NK-92 (cell line): ENCODE measurements around the gene RASL12.
"Not testable (repeated sequence)": the region's sequence is repeated elsewhere in the genome, so short reads cannot be mapped to it uniquely, and the experiment has no call there.

Experiments used
- DNase-seq: peaks from one replicate; lab custom pipeline; 2025; ENCODE audit not compliant: unreplicated experiment; lab: John Stamatoyannopoulos, UW

The RASL12 gene, protein sequence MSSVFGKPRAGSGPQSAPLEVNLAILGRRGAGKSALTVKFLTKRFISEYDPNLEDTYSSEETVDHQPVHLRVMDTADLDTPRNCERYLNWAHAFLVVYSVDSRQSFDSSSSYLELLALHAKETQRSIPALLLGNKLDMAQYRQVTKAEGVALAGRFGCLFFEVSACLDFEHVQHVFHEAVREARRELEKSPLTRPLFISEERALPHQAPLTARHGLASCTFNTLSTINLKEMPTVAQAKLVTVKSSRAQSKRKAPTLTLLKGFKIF

DNA sequence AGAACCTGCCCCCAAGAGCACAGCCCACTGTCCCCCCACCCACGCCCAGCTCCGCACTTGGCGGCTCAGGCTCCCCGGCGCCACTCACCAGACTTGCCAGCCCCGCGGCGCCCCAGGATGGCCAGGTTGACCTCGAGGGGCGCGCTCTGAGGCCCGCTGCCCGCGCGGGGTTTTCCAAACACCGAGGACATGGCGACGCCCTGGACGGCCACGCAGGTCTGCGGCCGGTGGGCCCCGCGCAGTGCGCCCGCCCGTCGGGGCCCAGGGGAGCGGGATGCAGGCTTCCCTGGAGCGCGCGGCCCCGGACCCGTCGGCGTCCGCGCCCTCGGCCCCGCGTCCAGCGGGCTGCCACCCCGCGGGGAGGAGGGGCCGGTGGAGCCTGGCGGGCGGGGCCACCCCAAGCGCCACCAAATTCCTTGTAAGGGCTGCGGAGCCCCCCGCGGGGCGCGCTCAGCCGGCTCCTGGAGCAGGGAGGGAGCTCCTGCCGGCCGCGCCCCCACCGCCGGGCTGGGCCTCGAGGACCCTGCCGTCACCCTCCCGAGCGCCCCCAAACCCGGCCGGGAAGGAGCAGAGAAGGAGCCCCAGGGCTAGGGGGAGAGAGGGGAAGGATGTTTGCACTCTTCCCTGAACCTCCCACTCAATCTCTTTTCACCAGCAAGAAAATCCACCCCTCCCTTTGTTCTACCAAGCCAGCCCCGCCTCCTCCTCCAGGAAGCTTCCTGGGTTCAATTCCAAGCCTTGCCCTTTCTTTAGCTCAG is at the start of gene RASL12:
Gene RASL12, minus strand, starts transcription at position 347 of the 758 bp plus-strand sequence. Its CDS starts 156 bp downstream, at position 191.
- DNase-seq, result no peak

GRCh38 chr15:65115542-65115941 is 47.8 kb upstream of the RASL12 start:
- no peak for DNase-seq

DNA sequence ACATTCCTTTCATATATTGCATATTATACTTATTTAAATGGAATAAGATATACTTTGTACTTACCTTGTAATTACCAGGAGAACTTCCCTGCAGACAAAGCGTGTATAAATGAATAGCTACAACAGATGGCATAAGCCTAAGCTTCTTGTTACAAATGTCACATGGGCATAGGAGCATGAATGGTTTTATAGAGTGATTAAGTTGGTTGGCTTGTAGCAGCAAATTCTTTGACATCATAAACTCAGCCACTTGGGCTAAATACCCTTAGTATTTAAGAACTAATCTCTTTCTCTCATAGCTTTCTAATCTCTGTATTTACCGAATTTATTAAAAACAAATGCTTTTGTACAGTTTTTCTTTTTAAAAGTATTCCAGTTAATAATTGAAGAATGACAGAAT is 47.3 kb upstream of the RASL12 start, which contains the start of gene UBAP1L:
Gene UBAP1L, minus strand, starts transcription at position 115 of the 400 bp plus-strand sequence. CDS start 8,985 bp downstream, outside the sequence.
- DNase-seq, result no peak

DNA sequence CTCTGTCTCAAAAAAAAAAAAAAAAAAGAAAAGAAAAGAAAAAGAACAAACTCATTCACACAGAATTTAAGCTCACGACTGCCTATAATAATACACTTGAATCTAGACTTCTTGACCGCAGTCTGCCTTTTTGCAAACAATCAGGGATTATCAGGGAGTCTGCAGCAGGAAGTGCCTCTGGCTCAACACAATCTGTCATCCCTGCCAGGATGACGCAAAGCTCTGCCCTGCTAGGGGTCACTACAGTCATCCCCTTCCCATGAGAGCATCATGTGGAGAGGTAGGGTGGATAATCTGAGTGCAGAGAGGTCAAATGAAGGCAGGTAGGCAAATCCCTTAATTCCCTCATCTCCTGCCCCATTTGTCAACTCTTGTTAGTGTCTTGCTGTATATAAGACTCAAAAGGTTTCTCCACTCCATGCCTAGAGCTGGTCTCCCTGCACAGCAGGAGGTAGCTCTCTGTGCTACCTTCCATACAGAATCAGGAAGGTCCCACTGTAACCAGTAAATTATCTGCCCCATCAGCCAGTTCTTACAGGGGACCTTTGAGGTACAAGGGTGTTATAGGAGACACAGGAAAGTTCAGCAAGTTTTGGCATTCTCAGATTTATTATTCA is 43.0 kb upstream of the RASL12 start:
- no peak for DNase-seq

- DNase-seq, result no peak
Observed at GRCh38 chr15:65106011-65106590, 38.3 kb upstream of the RASL12 start.

DNA sequence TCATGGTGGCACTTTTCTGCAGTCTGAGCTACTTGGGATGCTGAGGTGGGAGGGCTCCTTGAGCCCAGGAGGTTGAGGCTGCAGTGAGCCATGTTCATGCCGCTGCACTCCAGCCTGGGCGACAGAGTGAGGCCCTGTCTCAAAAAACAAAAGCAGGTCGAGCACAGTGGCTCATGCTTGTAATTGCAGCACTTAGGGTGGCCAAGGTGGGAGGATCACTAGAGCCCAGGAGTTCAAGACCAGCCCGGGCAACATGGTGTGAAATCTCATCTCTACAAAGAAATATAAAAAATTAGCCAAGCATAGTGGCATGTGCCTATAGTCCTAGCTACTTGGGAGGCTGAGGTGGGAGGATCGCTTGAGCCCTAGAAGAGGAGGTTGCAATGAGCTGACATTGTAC is 37.2 kb upstream of the RASL12 start:
- no peak for DNase-seq

GRCh38 chr15:65102912-65103311 is 35.1 kb upstream of the RASL12 start:
- DNase-seq, result no peak

GRCh38 chr15:65101891-65102708 is 34.3 kb upstream of the RASL12 start:
- DNase-seq, result no peak

- DNase-seq, result no peak
Observed at GRCh38 chr15:65101411-65101890, 33.7 kb upstream of the RASL12 start.

- DNase-seq, result no peak
Observed at GRCh38 chr15:65100442-65100841, 32.7 kb upstream of the RASL12 start.

GRCh38 chr15:65099801-65100200 is 32.0 kb upstream of the RASL12 start:
- not testable (repeated sequence) for DNase-seq

- no peak for DNase-seq
Observed at GRCh38 chr15:65099336-65099735, 31.5 kb upstream of the RASL12 start.

DNA sequence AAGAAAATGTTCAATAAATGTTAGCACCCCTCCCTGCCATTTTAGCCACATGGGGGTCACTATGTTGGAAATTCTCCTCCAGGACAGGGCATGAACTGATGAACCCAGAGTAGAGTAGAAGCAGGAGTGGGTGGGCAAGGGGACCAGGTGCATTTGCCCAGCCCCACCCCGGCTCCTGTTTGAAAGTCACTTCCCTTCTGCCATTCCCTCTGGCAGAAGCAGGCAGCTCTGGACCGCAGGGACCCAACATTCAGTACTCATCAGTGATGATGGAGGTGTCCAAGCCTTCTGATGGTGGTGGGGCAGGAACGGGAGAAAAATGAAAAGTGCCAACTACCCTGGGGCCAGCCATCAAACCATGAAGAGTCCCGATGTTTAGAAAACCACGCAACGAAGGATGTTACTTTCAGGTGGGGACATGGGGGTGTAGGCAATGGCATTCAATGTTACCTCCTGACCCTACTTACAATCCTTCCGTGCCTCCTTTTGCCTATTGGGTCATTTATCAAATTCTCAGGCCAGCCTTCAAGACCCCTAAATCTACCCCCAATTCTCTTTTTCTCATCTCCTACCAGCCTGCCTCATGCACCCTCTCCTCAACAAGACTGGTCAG is 30.0 kb upstream of the RASL12 start:
- no peak for DNase-seq

DNA sequence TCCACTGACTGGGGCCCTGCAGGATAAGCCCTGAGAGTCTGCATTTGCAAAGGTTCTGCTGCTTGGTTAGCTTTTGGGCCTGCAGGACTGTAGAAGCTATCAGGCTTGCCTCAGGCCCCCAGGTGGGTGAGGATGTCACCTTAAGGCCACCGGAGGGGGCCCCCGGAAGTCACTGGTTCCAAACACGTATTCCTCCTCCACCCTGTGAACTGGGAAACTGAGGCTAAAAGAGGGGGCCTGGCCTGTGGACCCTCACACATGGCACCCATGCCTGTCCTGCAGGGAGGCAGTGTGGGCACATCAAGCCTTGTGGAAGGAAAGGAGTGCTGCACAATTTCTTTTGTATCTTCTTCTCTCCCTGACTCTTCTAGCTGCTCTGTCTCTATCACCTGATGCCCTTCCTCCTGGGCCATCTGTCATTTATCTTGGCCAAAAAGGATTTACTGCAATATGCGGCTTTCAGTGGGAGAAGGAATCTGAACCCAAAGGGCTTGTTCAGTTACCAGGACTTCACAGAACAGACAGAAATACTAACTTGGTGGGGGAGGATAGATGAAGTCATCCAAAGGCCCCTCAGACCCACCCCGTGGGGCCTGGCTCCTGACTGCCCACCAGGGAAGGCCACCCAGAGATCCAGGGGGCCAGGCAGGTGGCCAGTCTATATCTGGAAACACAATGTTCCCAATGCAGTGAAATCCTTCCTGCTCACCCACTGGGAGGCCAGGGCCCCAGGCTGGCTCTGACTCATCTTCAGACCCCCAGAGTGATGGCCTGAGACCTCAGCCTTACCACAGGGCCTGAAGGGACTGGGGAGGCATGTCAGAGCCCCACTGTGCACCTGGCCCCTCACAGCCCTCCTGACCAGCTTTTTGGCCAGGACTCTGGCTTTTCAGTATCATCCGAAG is 28.9 kb upstream of the RASL12 start:
- no peak for DNase-seq

GRCh38 chr15:65095747-65096104 is 27.9 kb upstream of the RASL12 start:
- DNase-seq, result no peak

DNA sequence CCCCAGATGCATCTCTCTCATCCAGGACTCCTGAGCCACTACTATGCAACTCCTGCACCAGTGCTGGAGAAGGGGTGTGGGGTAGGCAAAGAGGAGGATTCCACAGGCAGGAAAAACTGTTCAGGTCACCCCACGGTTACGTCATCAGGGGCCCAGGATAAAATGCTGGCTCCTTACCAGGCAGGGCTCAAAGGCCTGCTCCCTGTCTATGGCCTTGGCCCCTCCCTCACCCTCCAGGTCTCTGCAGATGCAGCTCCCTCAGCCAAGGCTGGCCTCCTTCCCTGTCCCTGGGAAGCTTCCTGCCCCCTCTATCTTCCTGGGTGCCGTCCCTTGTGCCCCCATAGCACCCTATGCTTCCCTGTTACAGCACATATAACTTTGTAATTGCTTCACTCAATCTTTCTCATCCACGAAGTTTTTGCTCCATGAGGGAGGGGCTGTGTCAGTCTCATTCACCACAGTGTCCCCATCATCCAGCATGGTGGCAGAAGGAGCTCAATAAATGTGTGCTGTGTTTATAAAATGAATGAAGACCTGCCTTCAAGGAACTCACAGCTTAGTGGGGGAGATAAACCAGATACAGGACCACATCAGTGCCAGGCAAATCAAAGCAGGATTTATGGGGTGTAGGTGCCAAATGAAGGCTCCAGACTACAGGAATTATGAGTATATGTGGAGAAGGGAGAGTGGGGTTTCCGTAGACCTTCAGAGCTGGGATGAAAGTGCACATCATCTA is 27.4 kb upstream of the RASL12 start:
- no peak for DNase-seq

- DNase-seq, result no peak
Observed at GRCh38 chr15:65094294-65094995, 26.7 kb upstream of the RASL12 start.

DNA sequence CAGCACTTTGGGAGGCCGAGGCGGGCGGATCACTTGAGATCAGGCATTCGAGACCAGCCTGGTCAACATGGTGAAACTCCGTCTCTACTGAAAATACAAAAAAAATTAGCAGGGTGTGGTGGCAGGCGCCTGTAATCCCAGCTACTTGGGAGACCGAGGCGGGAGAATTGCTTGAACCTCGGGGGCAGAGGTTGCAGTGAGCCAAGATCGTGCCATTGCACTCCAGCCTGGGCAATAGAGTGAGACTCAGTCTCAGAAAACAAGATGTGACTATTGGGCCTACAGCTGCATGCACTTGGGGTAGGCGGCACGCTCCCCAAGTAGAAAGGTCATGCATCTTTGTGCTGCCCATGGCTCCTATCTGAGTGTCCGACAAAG is 26.0 kb upstream of the RASL12 start:
- DNase-seq, result not testable (repeated sequence)
